ENCODE measurements around the gene KMT2C.

DNA sequence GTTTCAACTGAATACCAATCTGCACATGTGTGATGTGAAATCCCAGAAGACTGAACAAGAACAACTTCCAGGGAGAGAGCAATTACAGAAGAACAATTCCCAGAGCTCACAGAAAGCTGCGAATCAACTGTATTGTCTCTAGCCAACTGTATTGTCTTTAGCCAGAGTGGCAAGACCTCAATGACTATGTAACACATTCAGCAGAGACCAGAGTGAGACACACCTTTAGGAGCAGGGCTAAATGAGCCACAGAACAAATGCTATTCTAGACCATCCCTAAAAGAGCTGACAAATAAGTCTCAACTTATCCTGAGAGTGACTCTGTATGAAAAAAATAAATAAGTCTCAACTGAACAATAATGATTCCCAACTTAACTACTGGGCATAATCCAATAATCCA lies 72.0 kb downstream of the KMT2C start:
- TF ChIP-seq, protein P1, sequence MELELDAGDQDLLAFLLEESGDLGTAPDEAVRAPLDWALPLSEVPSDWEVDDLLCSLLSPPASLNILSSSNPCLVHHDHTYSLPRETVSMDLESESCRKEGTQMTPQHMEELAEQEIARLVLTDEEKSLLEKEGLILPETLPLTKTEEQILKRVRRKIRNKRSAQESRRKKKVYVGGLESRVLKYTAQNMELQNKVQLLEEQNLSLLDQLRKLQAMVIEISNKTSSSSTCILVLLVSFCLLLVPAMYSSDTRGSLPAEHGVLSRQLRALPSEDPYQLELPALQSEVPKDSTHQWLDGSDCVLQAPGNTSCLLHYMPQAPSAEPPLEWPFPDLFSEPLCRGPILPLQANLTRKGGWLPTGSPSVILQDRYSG (CRISPR knock-in tag; IDR thresholded peaks at IDR 0.05): no peak
- TF ChIP-seq ZNF550 (CRISPR knock-in tag; IDR thresholded peaks at IDR 0.05; ENCODE audit: borderline replicate concordance): no peak
- TF ChIP-seq, protein P2, sequence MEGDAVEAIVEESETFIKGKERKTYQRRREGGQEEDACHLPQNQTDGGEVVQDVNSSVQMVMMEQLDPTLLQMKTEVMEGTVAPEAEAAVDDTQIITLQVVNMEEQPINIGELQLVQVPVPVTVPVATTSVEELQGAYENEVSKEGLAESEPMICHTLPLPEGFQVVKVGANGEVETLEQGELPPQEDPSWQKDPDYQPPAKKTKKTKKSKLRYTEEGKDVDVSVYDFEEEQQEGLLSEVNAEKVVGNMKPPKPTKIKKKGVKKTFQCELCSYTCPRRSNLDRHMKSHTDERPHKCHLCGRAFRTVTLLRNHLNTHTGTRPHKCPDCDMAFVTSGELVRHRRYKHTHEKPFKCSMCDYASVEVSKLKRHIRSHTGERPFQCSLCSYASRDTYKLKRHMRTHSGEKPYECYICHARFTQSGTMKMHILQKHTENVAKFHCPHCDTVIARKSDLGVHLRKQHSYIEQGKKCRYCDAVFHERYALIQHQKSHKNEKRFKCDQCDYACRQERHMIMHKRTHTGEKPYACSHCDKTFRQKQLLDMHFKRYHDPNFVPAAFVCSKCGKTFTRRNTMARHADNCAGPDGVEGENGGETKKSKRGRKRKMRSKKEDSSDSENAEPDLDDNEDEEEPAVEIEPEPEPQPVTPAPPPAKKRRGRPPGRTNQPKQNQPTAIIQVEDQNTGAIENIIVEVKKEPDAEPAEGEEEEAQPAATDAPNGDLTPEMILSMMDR (CRISPR knock-in tag; IDR thresholded peaks at IDR 0.05): no peak
- no peak for TF ChIP-seq ZSCAN20 (CRISPR knock-in tag; IDR thresholded peaks at IDR 0.05; ENCODE audit: borderline replicate concordance)
